ENCODE results near the gene PLOD1.

DNA sequence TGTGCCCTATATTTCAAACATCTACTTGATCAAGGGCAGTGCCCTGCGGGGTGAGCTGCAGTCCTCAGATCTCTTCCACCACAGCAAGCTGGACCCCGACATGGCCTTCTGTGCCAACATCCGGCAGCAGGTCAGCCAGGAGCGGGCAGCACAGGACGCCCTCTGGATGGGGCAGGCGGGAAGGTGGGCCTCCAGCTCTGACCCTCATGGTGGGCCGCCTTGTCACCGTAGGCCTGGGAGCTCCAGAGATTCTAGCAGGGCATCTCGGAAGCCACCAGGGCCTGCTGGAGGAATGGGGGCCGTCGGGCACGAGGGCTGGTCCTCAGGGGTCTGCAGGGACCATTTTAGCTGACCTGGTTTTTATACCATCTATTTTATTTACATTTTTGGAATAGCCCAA is 30.1 kb downstream of the PLOD1 start:
- TF ChIP-seq, protein P1, sequence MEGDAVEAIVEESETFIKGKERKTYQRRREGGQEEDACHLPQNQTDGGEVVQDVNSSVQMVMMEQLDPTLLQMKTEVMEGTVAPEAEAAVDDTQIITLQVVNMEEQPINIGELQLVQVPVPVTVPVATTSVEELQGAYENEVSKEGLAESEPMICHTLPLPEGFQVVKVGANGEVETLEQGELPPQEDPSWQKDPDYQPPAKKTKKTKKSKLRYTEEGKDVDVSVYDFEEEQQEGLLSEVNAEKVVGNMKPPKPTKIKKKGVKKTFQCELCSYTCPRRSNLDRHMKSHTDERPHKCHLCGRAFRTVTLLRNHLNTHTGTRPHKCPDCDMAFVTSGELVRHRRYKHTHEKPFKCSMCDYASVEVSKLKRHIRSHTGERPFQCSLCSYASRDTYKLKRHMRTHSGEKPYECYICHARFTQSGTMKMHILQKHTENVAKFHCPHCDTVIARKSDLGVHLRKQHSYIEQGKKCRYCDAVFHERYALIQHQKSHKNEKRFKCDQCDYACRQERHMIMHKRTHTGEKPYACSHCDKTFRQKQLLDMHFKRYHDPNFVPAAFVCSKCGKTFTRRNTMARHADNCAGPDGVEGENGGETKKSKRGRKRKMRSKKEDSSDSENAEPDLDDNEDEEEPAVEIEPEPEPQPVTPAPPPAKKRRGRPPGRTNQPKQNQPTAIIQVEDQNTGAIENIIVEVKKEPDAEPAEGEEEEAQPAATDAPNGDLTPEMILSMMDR (IDR thresholded peaks at IDR 0.05; ENCODE audit: poor library complexity, severe bottlenecking) = no peak
- TF ChIP-seq EZH2 (IDR thresholded peaks at IDR 0.05; ENCODE audit: borderline replicate concordance, insufficient read depth, low read length, poor library complexity, severe bottlenecking) = no peak
